Panc1 (cell line): ENCODE results near the gene ABCG8.

Experiments
- CTCF ChIP-seq: fragments of 450-650 bp; IDR thresholded peaks from 2 replicates; pipeline ENCODE4 v1.5.1; 2017; ENCODE audit warnings: mild to moderate bottlenecking
- POLR2AphosphoS5 ChIP-seq: IDR thresholded peaks from 2 replicates; pipeline ENCODE4 v1.6.1; 2012; ENCODE audit warnings: mild to moderate bottlenecking, low read depth, low read length, moderate library complexity

GRCh38 chr2:43822839-43823238, 15.9 kb upstream of the ABCG8 start:
- TF ChIP-seq CTCF (no peak), POLR2AphosphoS5 (no peak)
